ENCODE data around the gene ARHGEF3. TPM values are rescaled to one million over a fixed set of nuclear protein-coding genes. Genes with fewer than 3 reads are reported as not detected.
A peak's percentile ranks its signal among the peaks of the same experiment; 100 is the strongest.

ARHGEF3 gene
- total and polyA plus RNA-seq, 7 donors: 5.3 to 34.2 (median 20.3) TPM

DNA sequence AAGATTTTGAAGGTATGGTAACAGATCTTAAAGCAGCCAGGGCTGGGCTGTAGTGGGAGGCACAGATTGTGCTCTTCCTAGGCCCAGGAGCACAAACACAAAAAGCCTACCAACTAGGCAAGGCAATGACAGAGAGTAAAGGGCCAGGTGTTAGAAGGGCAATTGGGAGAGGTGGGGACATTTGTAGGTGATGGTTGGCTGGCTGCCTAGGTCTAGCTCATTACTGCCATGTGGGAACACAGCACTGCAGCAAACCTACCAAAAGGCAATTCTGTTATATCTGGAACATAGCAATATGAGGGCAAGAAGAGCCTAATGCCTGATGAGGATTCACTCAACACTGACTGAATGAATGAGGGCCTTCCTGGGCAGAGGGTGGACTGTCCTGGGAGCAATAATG, 30.4 kb downstream of the ARHGEF3 start:
- no peaks in the 10 kb centered on the region for H3K27me3 ChIP-seq
- no peaks in the 10 kb centered on the region for H3K9me3 ChIP-seq
- TF ChIP-seq POLR2A (IDR thresholded peaks at IDR 0.05): no peak
- no peak for TF ChIP-seq POLR2AphosphoS5 (IDR thresholded peaks at IDR 0.05)
- no peak for TF ChIP-seq EP300 (IDR thresholded peaks at IDR 0.05)
- TF ChIP-seq CTCF (IDR thresholded peaks at IDR 0.05): no peak
- peaks cover 0 to 29% (median 25%) of the 10 kb centered on the region in 4 donors for H3K4me1 ChIP-seq
- no peak for DNase-seq
- no peak overlapping the region for H3K4me3 ChIP-seq
- H3K36me3 ChIP-seq: peaks cover 0 to 17% (median 10%) of the 10 kb centered on the region in 4 donors
- no peak overlapping the region for H3K27ac ChIP-seq
- intact Hi-C loops (cut with DNase I): no loop called here

GRCh38 chr3:56769116-56769707, 32.5 kb downstream of the ARHGEF3 start:
- WGBS, 2 donors: 83 to 88% methylated on average over 7 of the region's 7 CpGs
- no peak overlapping the region for H3K4me3 ChIP-seq
- H3K36me3 ChIP-seq: peaks cover 0 to 17% (median 10%) of the 10 kb centered on the region in 4 donors
- no peak for TF ChIP-seq POLR2A (IDR thresholded peaks at IDR 0.05)
- TF ChIP-seq EP300 (IDR thresholded peaks at IDR 0.05): no peak
- TF ChIP-seq CTCF (IDR thresholded peaks at IDR 0.05): no peak
- TF ChIP-seq POLR2AphosphoS5 (IDR thresholded peaks at IDR 0.05): no peak
- DNase-seq: no peak
- peak overlapping the region in 1 of 4 donors; percentile 5 for H3K27ac ChIP-seq
- H3K4me1 ChIP-seq: peaks cover 0 to 10% (median 7%) of the 10 kb centered on the region in 4 donors
- intact Hi-C loops (cut with DNase I): no loop called here
- no peaks in the 10 kb centered on the region for H3K27me3 ChIP-seq
- H3K9me3 ChIP-seq: no peaks in the 10 kb centered on the region

GRCh38 chr3:56764904-56765547, 36.7 kb downstream of the ARHGEF3 start:
- Histone ChIP-seq H3K36me3 (no peaks in the 10 kb centered on the region), H3K27me3 (no peaks in the 10 kb centered on the region), H3K4me1 (peaks cover 0 to 27% (median 21%) of the 10 kb centered on the region in 4 donors), H3K27ac (no peak overlapping the region), H3K9me3 (no peaks in the 10 kb centered on the region), H3K4me3 (no peak overlapping the region)
- intact Hi-C loops (cut with DNase I): no loop called here
- DNase-seq: no peak
- WGBS, 2 donors: 79 to 85% methylated on average over 6 of the region's 6 CpGs
- TF ChIP-seq EP300 (IDR thresholded peaks at IDR 0.05) (no peak), CTCF (IDR thresholded peaks at IDR 0.05) (no peak), POLR2A (IDR thresholded peaks at IDR 0.05) (no peak), POLR2AphosphoS5 (IDR thresholded peaks at IDR 0.05) (no peak)

- intact Hi-C loops (cut with DNase I): no loop called here
- no peak for DNase-seq
- Histone ChIP-seq H3K27ac (no peak overlapping the region), H3K4me3 (no peak overlapping the region), H3K36me3 (no peaks in the 10 kb centered on the region), H3K9me3 (no peaks in the 10 kb centered on the region), H3K27me3 (no peaks in the 10 kb centered on the region), H3K4me1 (peaks cover 0 to 24% (median 18%) of the 10 kb centered on the region in 4 donors)
- WGBS, 2 donors: 85 to 94% methylated on average over 2 of the region's 2 CpGs
- TF ChIP-seq POLR2A (IDR thresholded peaks at IDR 0.05) (no peak), CTCF (IDR thresholded peaks at IDR 0.05) (no peak), EP300 (IDR thresholded peaks at IDR 0.05) (no peak), POLR2AphosphoS5 (IDR thresholded peaks at IDR 0.05) (no peak)
Observed at GRCh38 chr3:56764184-56764583, 37.6 kb downstream of the ARHGEF3 start.

Measured in sigmoid colon (tissue), 7 donors.